EH (cell line): ENCODE results near the gene ALG8.
"Not testable (repeated sequence)": the region's sequence is repeated elsewhere in the genome, so short reads cannot be mapped to it uniquely, and the experiment has no call there.

Experiments used
- DNase-seq: peaks from one replicate; pipeline ENCODE4 v3.0.0-alpha.2; 2015; ENCODE audit warnings: low read depth

Gene ALG8

DNA sequence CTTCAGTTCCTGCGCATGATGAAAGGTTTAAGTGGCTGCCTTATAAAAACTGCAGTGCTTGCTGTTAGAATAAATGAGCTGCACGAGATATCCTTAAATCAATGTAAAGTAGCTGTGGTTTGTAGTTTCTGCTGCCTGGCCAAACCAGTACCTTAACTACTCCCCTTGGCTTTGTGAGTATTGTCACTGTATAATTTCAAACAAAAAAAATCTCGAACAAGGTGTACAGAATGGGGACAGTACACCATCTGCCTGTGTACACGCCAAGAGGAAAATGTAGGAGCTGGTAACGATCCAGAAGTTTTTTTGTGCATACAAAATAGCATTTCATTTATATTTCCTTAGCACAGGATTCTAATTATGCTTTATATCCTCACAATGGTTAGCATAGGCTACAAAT lies 39.2 kb downstream of the ALG8 start:
- DNase-seq: no peak

DNA sequence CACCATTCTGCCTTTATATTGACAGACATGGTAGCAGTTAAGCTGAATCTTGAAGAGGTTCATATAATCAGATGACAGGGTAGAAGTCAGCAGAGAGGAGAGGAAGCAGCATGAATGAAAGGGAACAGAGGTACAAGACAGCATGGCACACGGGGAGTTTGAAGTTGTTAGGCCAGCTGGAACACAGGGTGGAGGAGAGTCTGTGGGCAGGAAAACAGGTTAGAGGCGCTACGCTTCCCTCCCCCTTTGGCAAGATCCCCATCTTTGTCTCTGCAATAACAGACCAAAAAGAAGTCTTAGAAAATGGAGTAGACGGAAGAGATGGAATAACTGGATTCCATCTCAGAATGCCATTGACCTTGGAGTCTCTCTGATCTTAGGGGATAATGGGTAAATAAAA lies 39.8 kb downstream of the ALG8 start:
- no peak for DNase-seq

DNA sequence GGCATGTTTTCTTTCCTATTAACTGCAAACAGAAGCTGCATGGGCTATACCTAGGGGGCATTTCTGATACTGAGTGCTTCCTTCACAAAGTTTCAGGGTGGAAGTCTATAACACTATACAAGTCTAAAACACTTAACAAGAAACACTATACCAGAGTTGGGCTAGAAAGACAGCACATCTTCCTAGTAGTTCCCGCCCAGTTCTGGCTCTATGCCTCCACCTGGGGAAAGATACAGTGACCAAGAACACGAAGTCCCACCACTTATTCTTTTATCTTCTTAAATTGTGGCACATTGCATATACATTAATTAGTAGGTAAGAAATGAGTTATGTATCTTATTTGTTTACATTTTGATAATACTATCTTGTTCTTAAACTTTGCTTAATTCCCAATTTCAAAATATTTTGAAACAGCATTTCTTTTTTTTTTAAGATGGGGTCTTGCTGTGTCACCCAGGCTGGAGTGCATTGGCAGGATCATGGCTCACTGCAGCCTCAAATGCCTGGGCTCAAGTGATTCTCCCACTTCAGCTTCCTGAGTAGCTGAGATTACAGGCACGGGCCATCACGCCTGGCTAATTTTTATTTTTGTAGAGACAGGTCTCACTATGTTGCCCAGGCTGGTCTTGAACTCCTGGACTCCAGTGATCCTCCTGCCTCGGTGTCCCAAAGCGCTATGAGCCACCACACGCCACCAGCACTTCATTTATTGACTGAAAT lies 41.6 kb downstream of the ALG8 start:
- no peak for DNase-seq

DNA sequence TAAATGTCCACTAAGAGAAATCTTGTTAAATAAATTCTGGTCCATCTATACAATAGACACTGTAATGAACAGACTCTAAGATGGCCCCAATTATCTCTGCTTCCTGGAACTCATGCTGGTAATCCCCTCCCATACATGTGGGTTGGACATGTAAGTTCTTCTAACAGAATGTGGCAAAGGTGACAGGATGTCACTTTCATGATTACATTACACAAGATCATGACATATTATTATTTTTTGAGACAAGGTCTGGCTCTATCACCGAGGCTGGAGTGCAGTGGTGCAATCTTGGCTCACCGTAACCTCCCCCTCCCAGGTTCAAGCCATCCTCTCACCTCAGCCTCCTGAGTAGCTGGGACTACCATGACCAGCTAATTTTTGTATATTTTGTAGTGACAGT lies 45.2 kb downstream of the ALG8 start:
- no peak for DNase-seq

DNA sequence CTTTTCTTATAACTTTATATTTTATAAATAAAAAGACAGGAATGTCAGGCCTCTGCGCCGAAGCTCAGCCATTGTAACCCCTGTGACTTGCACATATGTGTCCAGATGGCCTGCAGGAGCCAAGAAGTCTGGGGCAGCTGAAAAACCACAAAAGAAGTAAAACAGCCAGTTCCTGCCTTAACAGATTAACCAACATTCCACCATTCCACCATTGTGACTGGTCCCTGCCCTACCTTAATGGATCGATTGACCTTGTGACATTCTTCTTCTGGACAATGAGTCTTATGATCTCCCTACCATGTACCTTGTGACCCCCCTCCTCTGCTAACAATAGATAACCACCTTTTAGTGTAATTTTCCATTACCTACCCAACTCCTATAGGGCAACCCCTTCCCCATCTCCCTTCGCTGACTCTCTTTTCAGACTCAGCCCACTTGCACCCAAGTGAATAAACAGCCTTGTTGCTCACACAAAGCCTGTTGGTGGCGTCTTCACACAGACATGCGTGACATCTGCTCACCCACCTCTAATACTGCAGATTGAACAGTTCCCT lies 52.8 kb downstream of the ALG8 start:
- DNase-seq: peak; percentile 19

DNA sequence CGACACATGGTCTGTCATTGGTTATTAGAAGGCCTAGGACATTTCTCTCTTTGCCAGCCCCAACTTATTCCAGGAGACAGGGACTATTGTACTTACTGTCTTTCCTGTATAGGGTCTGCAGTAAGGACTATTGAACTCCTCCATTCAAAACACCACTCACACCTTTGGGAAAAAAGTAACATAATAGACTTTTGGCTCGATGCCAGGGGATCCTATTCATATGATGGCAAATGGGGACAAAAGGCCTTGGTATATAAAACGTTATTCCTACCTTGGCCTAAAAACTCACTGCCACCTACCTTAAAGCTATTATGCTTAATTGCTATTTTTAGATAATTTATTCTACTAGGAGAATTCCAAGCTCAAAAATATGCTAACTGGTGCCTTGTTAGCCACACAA lies 53.5 kb downstream of the ALG8 start:
- DNase-seq: no peak

DNA sequence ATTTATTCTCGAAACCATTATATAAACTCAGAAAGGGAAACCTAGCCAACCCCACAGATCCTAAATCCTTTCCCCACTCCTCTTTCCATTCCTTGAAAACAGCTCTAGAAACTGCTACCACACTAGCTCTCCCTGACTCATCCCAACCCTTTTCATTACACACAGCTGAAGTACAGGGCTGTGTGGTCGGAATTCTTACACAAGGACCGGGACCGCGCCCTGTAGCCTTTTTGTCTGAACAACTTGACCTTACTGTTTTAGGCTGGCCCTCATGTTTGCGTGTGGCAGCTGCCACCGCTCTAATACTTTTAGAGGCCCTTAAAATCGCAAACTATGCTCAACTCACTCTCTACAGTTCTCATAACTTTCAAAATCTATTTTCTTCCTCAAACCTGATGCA lies 54.9 kb downstream of the ALG8 start:
- peak; percentile 28 for DNase-seq

DNA sequence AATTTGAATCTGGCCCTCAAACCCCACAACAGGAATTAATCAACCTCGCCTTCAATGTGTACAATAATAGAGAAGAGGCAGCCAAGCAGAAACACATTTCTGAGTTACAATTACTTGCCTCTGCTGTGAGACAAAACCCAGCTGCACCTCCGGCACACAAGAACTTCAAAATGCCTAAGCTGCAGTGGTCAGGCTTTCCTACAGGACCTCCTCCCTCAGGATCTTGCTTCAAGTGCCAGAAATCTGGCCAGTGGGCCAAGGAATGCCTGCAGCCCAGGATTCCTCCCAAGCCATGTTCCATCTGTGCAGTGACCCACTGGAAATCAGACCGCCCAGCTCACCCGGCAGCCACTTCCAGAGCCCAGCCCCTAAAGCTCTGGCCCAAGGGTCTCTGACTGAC lies 56.4 kb downstream of the ALG8 start:
- no peak for DNase-seq

DNA sequence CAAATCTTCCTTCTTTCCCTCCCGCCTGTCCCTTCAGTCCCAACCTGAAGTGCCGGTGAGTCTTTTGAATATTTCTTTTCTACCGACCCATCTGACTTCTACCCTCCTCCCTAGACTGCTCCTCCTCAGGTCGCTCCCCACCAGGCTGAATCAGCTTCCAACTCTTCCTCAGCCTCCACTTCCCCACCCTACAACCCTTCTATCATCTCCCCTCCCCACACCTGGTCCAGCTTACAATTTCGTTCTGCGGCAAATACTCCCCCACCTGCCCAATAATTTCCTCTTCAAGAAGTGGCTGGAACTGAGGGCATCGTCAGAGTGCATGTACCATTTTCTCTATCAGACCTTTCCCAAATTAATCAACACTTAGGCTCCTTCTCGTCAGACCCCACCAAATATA lies 57.3 kb downstream of the ALG8 start:
- DNase-seq: no peak

DNA sequence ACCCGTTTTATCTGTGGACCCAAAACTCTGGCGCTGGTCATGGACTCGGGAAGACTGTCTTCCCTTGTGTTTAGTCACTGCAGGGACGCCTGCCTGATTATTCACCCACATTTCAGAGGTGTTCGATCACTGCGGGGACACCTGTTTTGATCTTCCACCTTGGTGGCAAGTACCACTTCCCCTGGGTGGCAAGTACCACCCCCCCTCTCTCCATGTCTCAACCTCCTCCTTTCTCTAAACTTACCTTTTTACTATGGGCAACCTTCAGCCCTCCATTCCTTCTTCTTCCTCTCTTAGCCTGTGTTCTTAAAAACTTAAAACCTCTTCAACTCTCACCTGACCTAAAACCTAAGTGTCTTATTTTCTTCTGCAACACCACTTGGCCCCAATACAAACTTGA lies 57.8 kb downstream of the ALG8 start:
- no peak for DNase-seq

DNA sequence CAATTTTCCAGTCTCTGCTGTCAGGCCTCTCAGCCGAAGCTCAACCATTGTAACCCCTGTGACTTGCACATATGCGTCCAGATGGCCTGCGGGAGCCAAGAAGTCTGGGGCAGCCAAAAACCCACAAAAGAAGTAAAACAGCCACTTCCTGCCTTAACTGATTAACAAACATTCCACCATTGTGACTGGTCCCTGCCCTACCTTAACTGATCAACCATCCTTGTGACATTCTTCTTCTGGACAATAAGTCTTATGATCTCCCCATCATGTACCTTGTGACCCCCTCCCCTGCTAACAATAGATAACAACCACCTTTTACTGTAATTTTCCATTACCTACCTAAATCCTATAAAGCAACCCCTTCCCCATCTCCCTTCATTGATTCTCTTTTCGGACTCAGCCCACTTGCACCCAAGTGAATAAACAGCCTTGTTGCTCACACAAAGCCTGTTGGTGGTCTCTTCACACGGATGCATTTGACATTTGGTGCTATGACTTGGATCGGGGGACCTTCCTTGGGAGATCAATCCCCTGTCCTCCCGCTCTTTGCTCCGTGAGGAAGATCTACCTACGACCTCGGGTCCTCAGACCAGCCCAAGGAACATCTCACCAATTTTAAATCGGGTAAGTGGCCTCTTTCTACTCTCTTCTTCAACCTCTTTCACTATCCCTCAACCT lies 58.5 kb downstream of the ALG8 start:
- peak; percentile 87 for DNase-seq

DNA sequence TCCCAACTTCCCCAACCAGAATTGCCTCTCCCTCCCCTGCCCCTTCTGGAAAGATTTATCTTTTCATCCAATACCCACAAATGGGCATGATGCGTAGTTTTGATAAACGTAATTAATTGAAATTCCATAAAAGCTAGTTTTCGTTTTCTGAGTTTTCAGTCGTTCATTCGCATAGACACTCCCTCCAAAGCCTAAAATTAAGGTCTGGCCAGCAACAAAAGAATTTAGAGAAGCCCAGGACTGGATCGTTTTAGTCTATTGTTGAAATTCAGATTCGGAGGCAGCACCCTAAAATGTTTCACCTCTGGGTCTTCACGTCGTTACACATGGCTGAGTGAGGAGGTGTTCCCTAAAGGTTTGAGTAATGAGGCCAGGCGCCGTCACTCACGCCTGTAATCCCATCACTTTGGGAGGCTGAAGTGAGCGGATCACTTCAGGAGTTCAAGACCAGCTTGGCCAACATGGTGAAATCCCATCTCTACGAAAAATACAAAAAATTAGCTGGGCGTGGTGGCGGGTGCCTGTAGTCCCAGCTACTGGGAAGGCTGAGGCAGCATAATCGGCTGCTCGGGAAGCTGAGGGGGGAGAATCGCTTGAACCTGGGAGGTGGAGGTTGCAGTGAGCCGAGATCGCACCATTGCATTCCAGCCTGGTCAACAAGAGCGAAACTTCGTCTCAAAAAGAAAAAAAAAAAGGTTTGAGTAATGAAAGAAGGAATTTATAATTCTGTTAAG lies 59.2 kb downstream of the ALG8 start:
- no peak for DNase-seq

DNA sequence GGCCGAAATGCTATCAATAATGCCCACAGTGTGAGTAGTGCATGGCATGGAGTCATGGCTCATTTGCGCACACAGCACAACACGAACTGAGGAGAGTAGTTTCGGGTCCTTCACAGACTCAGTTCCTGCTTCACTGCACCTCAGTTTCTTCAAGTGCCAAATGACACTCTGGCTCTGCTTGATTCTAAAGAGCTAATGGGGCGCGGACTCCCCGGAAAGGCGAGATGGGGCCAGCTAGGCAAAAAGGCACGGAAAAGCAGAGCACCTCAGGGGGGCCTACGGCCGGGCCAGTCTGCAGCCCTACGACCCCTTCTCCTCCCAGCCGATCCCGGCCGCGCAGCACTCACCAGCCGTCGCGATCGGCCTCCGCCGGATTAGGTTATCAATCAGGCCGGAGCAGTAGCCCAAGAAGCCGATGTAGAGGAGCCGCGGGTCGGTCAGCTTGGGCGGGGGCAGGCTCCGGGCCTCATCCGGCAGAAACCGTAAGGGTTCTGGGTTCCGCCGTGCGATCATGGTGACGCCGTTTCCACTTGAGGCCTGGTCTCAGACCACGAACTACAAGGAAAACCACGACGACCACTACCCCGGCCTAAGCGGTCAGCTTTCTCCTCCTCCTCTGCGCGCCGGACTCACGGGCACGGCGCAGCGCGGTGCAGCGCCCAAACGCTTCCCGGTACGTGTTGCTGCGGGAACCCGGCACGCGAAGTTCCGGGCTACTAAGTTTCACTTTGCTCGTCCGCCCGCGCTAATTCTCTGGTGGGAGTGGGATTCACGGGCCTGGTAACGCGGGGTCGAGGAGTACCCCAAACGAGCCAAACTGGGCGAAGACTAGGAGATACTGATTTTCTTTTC lies 60.0 kb downstream of the ALG8 start, which contains the start of gene NDUFC2:
TSS of gene NDUFC2 (minus strand) at position 631 of the 852 bp plus-strand sequence. CDS start at position 513, 118 bp downstream.
- DNase-seq: peak; percentile 81

DNA sequence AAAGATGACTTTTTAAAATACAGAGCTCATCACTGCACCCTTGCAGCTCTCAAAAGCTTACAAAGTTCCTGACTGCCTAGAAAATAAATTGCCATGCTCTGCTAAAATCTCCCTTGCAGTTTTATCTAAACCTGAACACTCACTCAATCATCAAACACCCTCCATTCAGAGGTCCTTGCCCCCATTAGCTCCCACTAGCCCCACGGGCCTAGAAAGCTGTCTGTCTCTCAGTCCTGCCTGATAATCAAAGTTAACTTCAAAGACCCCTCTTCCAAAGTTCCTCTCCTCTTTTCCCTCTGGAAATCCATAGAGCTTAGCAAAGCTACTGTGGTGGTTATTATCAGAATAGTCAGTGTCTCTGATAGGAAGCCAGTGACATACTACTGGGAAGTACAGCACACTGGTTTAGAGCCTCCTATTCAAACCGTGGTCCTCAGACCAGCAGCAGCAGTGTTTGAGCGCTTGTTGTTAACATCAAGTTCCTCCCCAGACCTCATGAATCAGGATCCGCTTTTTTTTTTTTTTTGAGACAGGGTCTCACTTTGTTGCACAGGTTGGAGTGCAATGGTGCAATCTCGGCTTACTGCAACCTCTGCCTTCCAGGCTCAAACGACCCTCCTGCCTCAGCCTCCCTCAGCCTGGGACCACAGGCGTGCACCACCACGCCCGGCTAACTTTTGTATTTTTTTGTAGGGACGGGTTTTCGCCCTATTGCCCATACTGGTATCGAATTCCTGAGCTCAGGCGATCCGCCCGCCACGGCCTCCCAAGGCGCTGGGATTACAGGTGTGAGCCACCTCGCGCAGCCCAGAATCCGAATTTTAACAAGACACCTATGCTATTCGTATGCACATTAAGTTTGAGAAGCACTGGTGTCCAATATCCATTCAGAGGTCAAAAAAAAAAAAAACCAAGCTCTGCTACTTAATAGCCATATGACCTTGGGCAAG lies 60.9 kb downstream of the ALG8 start:
- DNase-seq: no peak

DNA sequence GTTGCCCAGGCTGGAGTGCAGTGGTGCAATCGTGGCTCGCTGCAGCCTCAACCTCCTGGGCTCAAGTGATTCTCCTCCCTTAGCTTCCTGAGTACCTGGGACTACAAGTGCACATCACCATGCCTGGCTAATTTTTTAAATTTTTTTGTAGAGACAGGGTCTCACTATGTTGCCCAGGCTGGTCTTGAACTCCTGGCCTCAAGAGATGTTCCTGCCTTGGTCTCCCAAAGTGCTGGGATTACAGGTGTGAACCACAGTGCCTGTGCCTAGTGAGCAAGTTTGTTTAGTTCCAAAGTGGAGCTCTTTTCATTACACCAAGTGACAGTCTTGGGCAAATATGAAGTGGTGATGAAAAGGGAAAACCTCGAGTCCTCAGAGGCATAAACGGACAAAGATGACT lies 61.8 kb downstream of the ALG8 start:
- not testable (repeated sequence) for DNase-seq

DNA sequence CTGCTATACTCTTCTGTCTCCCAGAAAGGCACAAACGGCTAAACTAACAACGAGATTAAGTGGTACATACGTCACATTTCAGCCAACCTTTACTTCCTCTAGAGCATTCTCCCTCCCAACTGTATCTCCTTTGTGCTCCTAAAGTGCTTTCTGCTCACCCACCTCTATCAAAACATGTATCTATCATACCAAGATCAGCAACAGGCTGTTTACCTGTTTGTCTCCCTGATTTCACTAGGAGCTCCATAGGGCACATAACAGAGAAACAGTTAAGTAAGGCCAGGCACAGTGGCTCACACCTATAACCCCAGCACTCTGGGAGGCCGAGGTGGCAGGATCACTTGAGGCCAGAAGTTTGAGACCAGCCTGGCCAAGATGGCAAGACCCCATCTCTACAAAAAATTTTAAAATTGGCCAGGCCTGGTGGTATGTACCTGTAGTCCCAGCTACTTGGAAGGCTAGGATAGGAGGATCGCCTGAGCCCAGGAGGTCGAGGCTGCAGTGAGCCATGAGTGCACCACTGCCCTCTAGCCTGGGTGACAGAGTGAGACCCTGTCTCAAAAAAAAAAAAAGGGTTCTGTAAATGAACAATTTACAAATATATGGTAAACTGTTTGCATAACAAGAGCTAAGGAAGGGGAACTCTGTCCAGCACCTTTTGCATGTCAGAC lies 62.6 kb downstream of the ALG8 start:
- no peak for DNase-seq

DNA sequence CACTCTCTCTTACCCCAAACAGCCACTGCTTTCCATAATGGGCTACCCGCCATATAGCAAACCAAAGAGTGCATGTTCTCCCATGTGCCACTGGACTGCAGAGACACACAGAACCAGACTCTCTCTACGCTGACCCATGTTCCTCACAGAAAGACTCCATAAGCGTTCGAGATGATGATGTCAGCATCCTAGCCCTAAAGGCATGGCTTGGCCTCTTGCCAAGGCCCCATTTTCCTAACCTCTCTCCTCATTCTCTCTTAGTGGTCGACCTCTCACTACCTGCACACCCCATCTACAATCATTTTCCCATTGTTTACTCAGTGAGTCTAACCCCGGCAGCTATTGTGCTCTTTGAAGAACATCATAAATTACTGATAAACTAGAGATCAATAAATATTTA lies 64.7 kb downstream of the ALG8 start:
- DNase-seq: no peak

DNA sequence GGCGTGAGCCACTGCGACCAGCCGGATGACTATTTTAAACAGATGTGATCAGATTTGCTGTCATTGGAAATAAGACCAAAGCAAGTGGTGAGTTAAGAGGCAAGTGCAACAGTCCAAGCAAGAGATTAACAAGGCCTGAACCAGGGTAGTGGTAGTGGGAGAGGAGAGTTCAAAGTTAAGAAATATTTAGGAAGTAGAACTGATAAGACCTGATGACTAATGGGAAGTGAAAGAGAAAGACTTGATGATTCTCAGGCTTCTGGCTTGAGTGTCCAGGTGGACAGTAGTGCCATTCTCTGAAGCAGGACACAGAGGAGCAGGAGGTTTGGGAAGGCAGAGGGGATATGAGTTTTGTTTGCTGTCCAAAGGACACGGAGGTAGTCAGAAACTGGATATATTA lies 67.0 kb downstream of the ALG8 start:
- no peak for DNase-seq

DNA sequence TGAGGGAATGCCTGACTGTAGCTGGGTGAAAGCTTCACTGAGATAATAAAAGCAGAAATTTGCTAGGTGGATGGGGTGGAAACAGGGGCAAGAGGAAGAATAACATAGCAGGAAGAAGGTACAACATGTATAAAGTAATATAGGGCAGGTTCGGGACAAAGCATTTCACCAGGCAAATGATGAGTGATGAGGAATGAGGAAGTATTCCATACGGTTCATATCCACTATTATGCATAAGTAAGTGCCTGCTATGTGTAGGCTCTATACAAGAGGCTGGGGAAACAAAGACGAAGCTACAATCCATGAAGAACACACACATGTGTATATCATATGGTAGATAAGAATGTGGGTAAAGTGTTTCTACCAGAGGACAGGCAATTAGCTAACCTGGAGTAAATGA lies 67.7 kb downstream of the ALG8 start:
- DNase-seq: no peak

DNA sequence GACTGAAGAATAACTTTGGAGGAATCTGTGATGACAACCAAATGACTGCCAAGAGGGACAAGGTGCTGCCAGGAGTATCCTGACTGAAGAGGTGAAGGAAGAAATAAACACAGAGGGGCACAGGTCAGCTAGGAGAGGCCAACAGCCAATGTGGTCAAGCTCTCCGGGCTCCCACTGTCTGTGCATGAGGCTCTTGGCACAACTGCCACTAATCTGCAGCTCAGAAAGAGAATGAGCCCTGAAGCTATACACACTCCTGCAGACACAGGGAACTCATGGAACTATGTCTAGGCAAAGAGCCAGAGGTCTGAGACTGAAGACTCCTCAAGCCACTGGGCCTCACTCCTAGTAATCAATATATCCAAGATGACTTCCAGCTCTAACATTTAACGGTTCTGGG lies 68.8 kb downstream of the ALG8 start:
- DNase-seq: peak; percentile 38
